ENCODE measurements around the gene MREG.
"Not testable (repeated sequence)": the region's sequence is repeated elsewhere in the genome, so short reads cannot be mapped to it uniquely, and the experiment has no call there.

MREG gene

DNA sequence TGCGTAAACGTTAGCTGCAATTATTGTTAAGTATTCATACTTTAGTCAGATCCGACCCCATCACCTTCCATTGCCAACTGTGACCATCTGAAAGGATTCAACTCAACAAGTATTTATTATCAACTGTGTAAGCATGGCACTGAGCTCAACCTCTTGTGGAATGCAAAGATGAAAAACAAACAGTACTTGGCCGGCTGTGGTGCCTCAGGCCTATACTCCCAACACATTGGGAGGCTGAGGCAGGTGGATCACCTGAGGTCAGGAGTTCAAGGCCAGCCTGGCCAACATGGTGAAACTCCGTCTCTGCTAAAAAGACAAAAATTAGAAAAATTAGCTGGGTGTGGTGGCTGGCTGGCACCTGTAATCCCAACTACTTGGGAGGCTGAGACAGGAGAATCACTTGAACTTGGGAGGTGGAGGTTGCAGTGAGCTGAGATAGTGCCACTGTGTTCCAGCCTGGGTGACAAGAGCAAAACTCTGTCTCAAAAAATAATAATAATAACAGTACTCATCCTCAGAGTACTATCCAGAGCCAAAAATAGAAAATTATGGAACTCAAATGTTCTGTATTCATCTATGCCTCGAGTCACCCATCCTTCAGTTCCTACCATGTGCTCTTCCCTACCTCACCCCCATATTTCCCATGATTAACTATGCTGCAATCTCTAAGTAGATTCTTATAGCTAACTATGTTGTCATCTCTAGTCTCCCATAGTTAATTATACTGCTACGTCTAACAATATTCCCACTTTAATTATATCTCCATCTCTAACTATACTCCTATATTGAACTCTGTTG, 8.6 kb upstream of the MREG start:
- no peak for DNase-seq (ENCODE audit: low spot score)

GRCh38 chr2:216018709-216019108, 5.4 kb upstream of the MREG start:
- no peak for DNase-seq (ENCODE audit: low spot score)

DNA sequence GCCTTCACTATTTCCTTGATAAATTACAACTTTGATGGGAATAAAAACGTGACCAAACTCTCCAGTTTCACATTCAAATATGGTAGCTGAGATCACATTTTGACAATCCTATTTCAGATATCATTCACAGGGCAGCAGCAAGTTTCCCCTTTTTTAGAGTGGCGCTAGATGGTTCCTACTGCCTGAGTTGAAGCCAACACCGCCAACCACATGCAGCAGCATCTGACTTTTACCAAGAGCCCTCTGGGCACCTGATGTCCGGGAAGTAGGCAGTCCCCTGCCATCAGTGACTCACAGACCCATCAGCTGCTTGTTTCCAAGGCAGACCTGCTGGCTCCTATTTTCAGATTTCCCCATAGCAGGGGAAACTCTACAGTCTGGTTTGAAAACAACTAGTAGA, 4.0 kb upstream of the MREG start:
- no peak for DNase-seq (ENCODE audit: low spot score)

- no peak for DNase-seq (ENCODE audit: low spot score)
Measured at GRCh38 chr2:216016581-216016980, 3.2 kb upstream of the MREG start.

DNA sequence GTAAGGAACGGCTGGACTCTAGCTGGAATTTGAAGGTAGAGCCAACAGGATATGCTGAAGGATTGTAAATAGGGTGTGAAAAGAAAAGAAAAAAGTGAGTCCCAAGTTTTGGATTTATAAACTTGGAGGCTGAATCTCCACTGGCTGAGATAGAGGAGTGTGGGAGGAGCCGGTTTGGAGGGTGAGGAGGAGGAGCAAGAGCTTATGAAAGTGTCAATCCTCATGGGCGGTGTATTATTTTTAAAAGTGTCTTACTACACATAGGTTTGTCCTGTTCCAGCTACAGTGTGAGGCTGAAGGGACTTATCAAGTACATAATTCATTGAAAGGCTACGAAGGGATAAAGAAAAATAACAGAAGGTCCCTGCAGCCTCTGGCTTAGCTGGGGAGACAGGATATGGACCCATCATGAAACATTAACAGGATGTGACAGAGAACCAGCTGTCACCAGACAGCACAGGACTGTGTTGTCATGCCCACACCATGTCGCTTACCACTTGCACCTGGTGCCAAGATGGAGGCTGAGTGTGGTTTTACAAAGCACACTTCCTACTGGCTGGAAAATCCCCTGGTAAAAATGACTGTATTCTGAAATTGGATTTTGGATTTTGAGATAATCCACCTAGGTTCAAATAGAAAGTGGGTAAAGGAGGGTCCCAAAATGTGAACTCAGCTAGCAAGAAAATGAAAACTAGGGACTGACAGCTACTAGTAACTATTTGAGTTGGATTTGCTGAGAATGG, 2.5 kb upstream of the MREG start:
- DNase-seq (ENCODE audit: low spot score) = no peak

DNA sequence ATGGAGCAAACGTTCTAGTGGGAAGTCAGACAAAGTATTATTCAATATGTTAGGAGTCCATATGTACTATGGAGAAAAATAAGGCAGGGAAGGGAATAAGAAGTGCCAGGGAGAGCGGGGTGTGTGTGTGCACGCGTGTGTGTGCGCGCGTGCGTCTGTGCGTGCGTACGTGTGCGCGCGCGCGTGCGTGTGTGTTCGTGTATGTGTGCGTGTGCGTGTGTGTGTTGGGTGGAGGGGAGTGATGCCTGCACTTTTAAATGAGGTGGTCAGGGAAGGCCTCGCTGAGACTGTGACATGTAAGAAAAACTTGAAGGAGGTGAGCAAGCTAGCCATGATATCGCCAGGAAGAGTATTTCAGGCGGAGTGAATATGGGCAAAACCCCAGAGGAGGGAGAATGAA, 1.6 kb upstream of the MREG start:
- no peak for DNase-seq (ENCODE audit: low spot score)

GRCh38 chr2:216014006-216014405, 655 bp upstream of the MREG start:
- DNase-seq (ENCODE audit: low spot score) = no peak

DNA sequence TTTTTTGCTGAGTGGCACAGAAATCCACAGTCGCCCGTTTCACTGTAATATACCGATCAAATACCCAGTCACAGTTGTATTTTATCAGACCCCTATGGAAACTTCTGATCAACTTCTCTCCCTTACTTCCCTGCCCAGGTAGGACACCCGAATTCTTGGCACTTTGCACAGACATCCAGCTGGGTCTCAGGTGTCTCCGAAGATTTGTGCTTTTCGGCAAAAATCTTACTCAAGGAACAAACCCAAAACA, 596 bp downstream of the MREG start:
- no peak for DNase-seq (ENCODE audit: low spot score)

DNA sequence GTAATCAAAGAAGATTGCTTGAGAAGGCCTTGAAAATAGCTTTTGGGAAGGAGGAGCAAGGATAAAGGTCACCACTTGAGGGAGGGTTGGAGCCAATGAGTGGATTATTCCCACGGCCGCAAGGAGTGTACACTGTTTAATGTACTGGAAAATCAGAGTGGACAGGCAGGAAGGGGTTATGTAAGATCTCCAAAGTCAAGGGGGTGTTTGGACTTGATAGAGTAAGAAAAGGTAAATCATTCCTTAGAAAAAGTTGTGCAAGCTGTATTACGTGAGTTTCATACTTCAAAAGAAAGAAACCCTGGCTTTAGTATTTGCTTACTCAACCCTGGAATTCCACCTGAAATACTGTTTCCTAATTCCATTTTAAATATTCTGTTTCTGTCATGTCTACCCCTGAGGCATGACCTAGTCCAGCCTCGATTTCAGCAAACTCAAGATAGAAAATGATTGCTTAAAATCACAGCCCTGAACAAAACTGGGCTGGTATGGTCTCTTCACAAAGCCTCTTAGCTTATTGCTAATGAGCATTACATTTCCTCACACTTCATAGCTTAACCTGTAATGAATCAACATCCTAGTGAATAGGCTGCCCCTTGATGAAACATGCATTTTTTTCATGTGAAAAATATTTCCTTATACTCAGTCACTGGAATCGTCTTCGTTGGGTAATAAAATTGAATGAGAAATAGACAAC, 1.1 kb downstream of the MREG start:
- no peak for DNase-seq (ENCODE audit: low spot score)

- DNase-seq (ENCODE audit: low spot score) = not testable (repeated sequence)
Measured at GRCh38 chr2:216009215-216009614, 4.1 kb downstream of the MREG start.

DNA sequence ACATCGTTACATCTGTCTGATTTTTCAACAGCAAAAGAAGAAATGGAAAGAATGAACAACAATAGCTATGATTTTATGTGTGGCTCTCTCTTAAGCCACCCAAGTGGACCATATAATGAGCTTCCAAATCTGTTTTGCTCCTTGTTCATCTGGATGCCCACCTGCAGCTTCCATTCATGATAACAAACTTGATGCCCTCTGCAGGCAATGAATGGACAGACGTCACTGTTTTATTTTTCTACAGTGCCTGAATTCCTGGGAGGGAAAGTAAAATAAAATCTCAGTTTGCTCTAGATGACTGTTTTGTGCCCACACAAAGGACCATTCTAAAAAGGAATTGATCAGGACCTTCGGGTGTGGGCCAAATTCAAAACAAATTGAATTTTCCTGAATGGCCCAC, 5.0 kb downstream of the MREG start:
- DNase-seq (ENCODE audit: low spot score) = no peak

DNA sequence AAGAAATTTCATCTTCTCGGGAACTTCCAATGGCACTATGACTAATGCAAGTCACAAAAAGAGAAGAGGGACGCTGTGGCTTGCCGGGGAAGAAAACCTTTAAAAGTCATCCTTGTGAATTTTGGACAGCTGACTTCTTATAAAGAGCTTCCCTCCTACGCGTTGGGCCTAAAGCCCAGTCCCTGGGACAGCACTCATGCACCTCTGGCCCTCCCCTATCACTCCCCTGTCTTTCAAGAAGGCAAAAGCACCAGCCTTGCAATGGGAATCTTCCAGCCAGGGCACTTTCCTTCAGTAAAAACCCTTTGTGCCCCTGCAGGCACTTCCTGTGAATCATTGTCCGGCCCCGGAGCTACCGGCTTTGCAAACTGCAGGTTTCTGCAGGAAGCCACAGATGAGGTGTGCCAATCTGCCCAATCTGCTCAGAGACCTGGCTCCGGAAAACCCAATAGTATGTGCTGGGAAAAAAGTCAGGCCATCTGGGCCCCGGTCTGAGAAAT, 7.1 kb downstream of the MREG start:
- no peak for DNase-seq (ENCODE audit: low spot score)

DNA sequence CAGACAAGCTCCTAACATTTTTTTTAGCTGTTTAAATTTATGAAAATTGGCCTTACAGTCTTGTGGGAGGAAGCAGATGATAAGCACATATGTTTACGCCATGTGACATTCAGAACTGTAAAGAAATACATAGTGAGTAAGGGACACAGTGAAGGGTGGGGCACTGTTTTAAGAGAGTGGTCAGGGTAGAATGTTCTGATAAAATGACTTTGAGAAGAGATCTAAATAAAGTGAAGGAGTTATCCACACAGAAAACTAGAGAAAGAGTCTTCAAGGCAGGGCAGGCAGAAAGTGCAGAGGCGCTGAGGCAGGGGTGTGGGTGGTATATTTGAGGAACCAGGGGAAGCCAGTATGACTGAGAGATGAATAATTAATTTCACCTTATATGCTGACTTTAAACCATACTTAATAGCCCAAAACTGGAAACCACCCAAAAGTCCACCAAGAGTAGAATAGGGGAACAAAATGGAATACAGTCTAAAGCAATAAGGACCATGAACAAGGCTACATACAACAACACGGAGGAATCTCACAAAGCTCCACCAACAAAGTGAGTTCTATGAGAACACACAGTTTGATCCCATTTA, 8.6 kb downstream of the MREG start:
- no peak for DNase-seq (ENCODE audit: low spot score)

- no peak for DNase-seq (ENCODE audit: low spot score)
Measured at GRCh38 chr2:216003876-216004696, 9.3 kb downstream of the MREG start.

DNA sequence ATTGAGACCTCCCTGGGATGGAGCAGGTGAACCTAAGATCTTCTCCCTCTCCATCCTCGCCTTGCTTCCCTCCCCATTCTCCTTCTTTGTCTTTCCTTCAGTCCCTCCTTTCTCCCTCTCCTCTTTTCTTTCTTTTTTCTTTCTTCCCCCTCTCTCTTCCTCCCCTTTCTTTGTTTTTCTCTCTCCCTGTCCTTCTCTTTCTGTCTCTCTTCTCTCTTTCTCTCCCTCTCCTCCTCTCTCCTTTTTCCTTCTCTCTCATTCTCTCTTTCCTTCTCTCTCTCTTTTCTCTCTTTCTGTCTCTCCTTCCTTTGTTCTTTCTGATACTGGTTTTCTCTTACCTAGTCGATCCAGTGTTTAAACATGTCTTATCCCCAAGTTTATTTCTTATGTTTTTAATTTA, 10.7 kb downstream of the MREG start:
- DNase-seq (ENCODE audit: low spot score) = no peak

GRCh38 chr2:216002101-216002678, 11.2 kb downstream of the MREG start:
- DNase-seq (ENCODE audit: low spot score) = no peak

GRCh38 chr2:216001216-216002100, 11.9 kb downstream of the MREG start:
- DNase-seq (ENCODE audit: low spot score) = no peak

DNA sequence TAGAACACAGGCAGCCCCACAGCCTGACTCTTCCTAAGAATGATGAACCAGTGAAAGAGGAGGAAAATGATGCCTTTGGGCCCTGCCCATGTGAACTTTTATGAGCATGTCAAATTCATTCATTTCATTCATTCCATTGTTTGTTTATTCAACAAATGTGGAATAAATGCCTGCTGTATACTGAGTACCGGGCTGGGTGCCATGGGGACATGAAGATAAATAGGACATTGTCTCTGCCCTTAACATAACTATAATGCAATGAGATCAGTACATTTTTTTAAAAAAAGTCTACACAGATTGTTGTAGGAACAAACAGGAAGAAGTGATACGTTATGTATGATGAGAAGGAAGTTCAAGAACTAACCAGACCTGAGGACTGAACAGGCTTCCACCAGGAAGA, 14.7 kb downstream of the MREG start:
- DNase-seq (ENCODE audit: low spot score) = no peak

DNA sequence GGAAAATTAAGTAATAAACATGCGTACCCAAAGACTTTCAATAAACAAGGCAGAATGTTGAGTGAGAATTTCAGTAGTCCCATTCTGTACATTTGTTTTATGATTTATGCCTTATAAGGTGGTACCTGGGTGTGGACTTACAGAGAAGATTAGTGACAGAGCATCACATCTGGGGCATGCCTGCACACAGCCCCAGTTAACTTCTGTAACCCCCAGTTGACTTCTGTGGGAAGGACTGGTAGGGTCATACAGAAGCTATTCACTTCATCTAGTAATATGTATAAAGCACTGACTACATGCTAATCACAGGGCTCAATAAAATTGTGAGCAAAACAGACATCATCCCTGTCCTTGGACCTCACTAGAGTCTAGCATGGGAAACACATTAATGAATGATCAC, 16.1 kb downstream of the MREG start:
- DNase-seq (ENCODE audit: low spot score) = no peak

GRCh38 chr2:215994911-215995310, 18.4 kb downstream of the MREG start:
- no peak for DNase-seq (ENCODE audit: low spot score)

Measured in D341Med (cell line).